GM19043 (cell line): ENCODE results near the gene ELL2.

Experiments used
- ATAC-seq: cut with Tn5 transposase; IDR thresholded peaks from one replicate; pipeline ENCODE4 v1.9.1; 2021; ENCODE audit warnings: low read depth; ENCODE audit not compliant: unreplicated experiment

ELL2 gene

DNA sequence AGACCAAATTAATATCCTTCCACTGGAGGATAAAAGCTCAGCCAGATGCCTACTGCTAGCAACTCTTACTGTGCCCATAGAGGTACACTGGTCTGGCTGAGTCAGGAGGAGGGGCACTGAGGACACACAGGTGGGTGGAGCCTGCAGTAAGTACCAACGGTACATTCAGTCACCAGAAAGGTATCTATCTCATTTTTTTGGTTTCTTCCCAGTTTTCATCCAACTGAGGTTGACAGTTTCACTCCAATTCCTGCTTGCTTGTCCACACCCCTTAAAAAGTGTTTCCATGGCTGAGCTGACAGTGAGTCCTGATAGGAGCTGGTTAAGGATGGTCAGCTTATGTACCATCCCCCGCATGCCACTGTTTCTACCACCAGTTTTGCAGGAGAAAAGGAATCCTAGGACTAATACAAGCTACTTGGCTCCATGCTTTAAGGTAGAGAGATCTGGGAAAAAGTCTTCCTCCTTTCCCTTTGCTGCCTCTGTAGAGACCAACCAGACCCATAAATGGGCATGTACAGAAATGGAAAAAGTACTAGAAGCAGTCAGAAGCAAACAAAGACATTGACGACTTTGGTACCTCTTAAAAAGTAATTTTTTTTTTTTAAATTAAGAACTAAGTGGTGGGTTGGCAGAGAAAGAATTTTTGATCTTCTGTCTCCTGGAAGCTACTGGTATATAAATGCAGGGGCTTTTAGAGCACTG lies 3.2 kb downstream of the ELL2 start:
- no peak for ATAC-seq

- no peak for ATAC-seq
Observed at GRCh38 chr5:95957561-95958203, 4.0 kb downstream of the ELL2 start.

GRCh38 chr5:95956900-95957293 lies 4.8 kb downstream of the ELL2 start:
- no peak for ATAC-seq

DNA sequence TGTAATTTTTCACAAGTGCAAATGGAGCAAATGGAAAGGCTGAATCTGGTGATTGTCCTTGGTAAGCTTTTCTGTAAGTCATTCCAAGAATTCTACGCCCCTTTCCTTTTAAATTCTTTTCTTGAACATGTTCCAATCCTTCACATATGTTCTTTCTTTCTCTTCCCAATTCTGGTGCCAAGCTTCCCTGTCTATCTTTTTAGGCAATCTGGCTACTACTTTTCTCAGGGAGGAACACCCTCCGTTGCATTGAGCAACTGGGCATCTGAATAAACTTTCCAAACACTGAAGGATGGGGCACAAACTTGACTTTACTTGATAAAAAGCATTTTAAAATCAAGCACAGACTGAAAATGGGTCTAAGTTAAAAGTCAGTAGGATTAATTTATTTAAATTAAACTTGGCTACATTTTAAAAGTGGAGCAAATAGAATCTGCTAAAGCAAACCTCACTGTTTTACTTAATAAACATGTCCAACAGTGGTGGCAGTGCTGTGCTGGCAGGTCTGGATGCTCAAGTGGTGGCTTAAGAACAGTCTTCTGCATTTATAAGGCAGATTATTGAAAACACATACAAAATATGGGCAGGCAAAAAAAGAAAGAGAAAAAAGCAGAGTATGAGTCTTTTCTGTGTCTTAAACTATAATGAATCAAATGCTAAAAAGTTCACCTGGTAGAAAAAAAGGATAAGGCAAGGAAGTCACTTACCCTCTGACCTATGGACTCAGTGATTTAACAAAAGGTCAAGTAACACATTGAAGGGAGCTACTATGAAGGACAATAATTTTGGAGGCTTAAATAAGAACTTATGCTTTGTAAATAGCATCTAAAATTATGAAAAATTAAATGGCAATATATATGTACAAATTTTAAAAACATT lies 5.4 kb downstream of the ELL2 start:
- ATAC-seq, result no peak

GRCh38 chr5:95954716-95955115 lies 6.9 kb downstream of the ELL2 start:
- ATAC-seq, result no peak

DNA sequence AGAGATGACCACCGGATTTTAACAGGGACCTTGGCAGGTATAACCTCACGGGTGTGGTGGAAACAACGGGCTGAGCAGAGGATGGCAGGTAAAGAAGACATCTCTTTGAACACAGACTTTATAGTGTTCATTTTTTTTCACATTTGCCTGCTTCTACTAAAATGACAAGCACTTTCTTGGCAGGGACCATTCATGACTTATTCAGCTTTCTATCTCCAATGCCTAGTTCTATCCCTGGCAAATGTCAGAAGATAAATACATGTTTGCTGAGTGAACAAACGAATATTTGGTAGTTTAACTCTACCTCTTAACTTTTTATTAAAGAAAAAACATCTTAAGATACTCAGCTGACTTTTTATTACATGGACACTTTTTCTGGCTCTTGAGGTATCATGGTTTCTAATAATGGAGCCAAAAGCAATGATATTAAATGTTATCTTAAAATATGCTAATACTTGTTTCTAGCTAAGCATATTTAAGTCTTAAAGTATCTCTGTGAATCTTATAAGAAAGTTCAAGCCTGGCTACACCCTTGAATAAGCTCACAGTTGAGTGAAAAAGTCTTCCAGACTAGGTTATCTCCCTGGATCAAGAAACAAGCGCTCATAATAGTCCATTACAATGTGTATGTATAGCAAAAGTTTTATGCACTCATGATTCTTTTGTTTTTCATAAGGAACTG lies 8.5 kb downstream of the ELL2 start:
- ATAC-seq, result no peak

DNA sequence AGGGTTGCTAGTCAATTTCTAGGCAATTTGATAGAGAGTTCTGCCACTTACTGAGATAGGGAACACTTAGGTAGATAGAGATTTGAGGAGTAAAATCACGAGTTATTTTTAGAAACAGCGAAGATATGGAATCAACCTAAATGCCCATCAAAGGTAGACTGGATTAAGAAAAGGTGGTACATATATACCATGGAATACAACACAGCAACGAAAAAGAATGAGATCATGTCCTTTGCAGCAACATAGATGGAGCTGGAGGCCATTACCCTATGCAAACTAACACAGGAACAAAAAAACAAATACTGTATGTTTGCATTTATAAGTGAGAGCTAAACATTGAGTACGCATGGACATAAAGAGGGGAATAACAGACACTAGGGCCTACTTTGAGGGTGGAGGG lies 9.7 kb downstream of the ELL2 start:
- no peak for ATAC-seq

DNA sequence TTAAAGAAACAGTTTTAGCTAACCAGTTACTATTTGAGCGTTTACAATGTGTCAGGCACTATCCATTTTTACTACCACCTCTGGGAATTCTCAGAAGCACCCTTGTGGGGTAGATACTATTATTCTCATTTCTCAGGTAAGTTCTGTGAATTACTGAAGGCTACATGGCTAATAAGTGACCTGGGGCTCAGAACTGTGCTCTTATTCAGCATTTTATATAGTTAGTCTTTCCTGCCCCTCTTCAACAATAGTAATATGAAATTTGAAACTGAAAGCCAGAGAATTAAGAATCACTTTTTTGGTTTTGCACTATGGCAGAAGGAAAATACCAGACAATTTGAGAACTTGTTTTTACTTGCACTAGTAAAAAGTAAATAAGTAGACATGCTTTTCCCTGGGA lies 11.8 kb downstream of the ELL2 start:
- peak; percentile 76 for ATAC-seq

DNA sequence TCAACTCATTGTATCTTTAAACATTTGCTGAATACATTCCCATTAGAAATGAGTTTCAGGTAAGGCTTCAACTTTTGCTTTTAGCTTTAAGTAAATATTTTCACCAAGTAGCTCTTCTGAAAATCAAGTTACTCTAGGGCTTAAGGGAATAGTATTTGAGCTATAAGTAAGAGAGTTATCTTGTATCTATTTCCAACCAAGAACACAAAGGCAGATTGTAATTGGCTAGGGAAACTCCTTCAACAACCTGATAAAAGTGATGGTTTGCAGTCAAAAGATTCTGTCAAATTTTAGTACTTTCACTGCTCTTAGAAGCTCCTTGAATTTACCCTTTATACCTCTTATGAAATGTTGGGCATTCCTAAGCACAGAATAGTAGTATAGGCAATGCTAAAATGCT lies 13.0 kb downstream of the ELL2 start:
- no peak for ATAC-seq

DNA sequence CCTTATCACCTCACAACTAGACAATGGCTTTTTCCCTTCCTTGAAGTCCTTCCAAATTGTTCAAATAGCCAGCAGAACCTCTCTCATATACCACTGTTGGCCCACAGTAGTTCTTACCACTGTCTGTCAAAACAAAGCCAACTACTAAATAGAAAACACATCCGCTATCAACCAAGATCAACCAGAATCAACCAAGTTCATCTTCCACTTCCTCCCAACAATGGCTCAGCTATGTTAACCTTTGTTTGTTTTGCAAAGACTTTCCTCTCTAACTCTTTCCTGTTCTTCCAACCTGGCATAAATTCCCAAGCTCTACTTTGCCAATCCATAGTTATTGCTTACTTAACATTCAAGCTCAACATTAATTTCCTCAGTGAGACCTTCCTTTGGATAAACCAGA lies 15.2 kb downstream of the ELL2 start:
- no peak for ATAC-seq

- no peak for ATAC-seq
Observed at GRCh38 chr5:95942968-95943367, 18.7 kb downstream of the ELL2 start.

GRCh38 chr5:95942414-95942813 lies 19.2 kb downstream of the ELL2 start:
- no peak for ATAC-seq

DNA sequence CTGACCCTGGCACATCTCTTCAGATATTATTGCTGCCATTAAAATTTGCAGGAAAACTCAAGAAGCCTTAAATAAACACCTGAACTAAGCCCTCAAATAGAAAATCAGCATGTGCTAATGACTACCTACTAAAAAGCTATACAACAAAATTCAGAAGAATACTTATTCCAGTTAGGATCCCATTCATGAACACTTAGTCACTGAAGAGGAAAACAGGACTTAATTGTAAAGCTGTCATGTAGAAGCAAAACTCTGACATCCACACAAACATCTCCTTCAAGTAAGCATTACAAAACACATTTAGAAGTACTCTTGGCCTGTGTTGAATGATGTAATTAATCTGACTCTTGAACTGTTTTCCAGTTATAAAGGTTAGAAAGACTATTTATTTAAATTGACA lies 19.9 kb downstream of the ELL2 start:
- no peak for ATAC-seq

GRCh38 chr5:95940758-95941682 lies 20.6 kb downstream of the ELL2 start:
- no peak for ATAC-seq

- peak; percentile 66 for ATAC-seq
Observed at GRCh38 chr5:95939465-95939864, 22.2 kb downstream of the ELL2 start.

- ATAC-seq, result no peak
Observed at GRCh38 chr5:95938766-95939165, 22.9 kb downstream of the ELL2 start.

DNA sequence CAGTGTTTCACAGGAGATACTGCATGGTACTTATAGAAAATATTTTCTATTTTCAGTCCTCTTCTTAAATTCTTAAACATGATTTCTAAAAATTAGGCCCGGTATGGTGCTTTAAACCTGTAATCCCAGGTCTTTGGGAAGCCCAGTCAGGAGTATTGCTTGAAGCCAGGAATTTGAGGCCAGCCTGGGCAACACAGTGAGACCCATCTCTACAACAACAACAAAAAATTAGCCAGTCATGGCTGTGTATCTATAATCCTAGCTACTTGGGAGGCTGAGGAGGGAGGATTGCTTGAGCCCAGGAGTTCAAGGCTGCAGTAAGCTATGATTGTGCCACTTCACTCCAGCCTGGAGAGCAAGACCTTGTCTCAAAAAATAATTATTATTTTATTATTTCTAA lies 23.3 kb downstream of the ELL2 start:
- ATAC-seq, result no peak

GRCh38 chr5:95937607-95938152 lies 24.0 kb downstream of the ELL2 start:
- no peak for ATAC-seq

DNA sequence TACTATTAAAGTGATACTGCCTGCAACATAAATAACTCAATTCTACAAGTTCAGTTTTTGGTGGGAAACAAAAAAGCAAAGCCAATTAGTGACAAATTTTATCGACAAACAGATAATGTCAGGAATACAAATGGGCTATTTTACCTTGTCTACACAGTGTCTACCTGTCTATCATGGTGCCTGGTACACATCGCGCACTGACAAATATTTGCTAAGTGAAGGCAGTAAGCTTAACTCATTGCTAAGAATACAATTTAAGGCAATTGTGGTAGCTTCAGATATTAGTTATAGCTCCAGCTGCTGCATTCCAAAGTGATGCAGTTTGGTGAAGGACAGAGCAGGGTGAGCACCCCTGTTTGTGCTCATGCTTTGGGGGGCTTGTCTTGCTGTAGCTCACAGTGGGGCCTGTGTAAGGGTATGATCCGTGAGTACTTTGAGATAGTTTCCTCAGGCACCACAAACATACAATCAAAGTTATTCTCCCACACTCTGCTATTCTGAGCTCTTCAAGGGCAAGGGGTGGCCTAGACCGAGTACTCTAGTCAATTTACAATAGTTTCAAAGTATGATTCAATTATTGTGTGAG lies 24.7 kb downstream of the ELL2 start:
- ATAC-seq, result no peak
